HepG2 (cell line): ENCODE results near the gene SSU72. TPM values are rescaled to one million over a fixed set of nuclear protein-coding genes. Genes with fewer than 3 reads are reported as not detected.

Experiments
- ATAC-seq: fragments of 200-7000 bp; cut with Tn5 transposase; 3 replicates; pipeline ENCODE4 v1.9.1; 2020; ENCODE audit warnings: mild to moderate bottlenecking, moderate library complexity
- BruUV-seq: library from RNA; stranded (reverse); fragments of 400-500 nt; replicated peaks from 2 replicates; lab custom pipeline; 2021; lab: Mats Ljungman, UMichigan
- CTCF ChIA-PET: fragments of 300-600 bp; formaldehyde crosslinking; extraction: SDS; loops from one replicate; lab custom pipeline; 2021; ENCODE audit warnings: low total read pairs, inconsistent platforms, low intra/inter-chr PET ratio; lab: Yijun Ruan, JAX
- POLR2A ChIA-PET: fragments of 350-600 bp; sonication (Branson Sonifier 250); formaldehyde crosslinking; loops from one replicate; lab custom pipeline; 2020; ENCODE audit warnings: antibody characterized with exemption, inconsistent platforms; lab: Yijun Ruan, JAX
- DNase-seq: peaks from one replicate; pipeline ENCODE4 v3.0.0-alpha.2; 2015; ENCODE audit warnings: low spot score
- FAIRE-seq: peaks from 3 replicates; lab custom pipeline; 2011; peaks lifted over from hg19 to GRCh38; lab: Jason Lieb, UNC
- H2AFZ ChIP-seq: one replicate; pipeline ENCODE4 v1.6.1; 2011; ENCODE audit warnings: low read length, inconsistent platforms
- H3K27ac ChIP-seq: fragments of 300-600 bp; 3 replicates; pipeline ENCODE4 v1.8.0; 2011; ENCODE audit warnings: mixed run types, mild to moderate bottlenecking, mixed read lengths, low read length, inconsistent platforms; ENCODE audit not compliant: insufficient read depth; ENCODE audit errors: extremely low read length
- H3K27me3 ChIP-seq, 2 experiments: fragments of 200-600 bp in 1 of 2; 2 replicates in 1 of 2; 3 replicates in 1 of 2; pipeline versions ENCODE4 v1.6.0 to v1.8.0; 2011; ENCODE audit warnings: low read length in 2 of 2, mild to moderate bottlenecking in 2 of 2, moderate library complexity in 2 of 2, inconsistent platforms in 1 of 2; ENCODE audit not compliant: insufficient read depth in 2 of 2, control insufficient read depth in 1 of 2
- H3K36me3 ChIP-seq, 2 experiments: fragments of 200-600 bp in 1 of 2; replicated peaks in 1 of 2; 2 replicates in 1 of 2; 3 replicates in 1 of 2; pipeline versions ENCODE4 v1.5.1 to v1.8.0; 2011; ENCODE audit warnings: low read length in 2 of 2, inconsistent platforms in 1 of 2; ENCODE audit not compliant: insufficient read depth in 2 of 2, control insufficient read depth in 1 of 2
- H3K4me1 ChIP-seq: 2 replicates; pipeline ENCODE4 v1.5.1; 2012; ENCODE audit warnings: low read length, inconsistent platforms; ENCODE audit not compliant: insufficient read depth
- H3K4me2 ChIP-seq: 2 replicates; pipeline ENCODE4 v1.6.0; 2011; ENCODE audit warnings: low read depth, low read length, inconsistent platforms
- H3K4me3 ChIP-seq, 3 experiments: fragments of 200-600 bp in 1 of 3; sonication (generic), shearing (Covaris generic) in 1 of 3; replicated peaks in 1 of 3; 2 replicates each; pipeline ENCODE4 v1.5.1; 2011 to 2016; ENCODE audit warnings: low read length in 3 of 3, inconsistent platforms in 2 of 3, low read depth in 2 of 3, mild to moderate bottlenecking in 2 of 3, control low read depth in 1 of 3, mixed read lengths in 1 of 3; ENCODE audit not compliant: insufficient read depth in 1 of 3
- H3K79me2 ChIP-seq: one replicate; pipeline ENCODE4 v1.6.1; 2011; ENCODE audit warnings: low read length, inconsistent platforms; ENCODE audit not compliant: insufficient read depth
- H3K9ac ChIP-seq: 2 replicates; pipeline ENCODE4 v1.6.0; 2011; ENCODE audit warnings: mild to moderate bottlenecking, low read depth, low read length, inconsistent platforms; ENCODE audit not compliant: insufficient read depth
- H3K9me3 ChIP-seq: 2 replicates; pipeline ENCODE4 v1.5.1; 2012; ENCODE audit warnings: mild to moderate bottlenecking, low read length
- H4K20me1 ChIP-seq: 2 replicates; pipeline ENCODE4 v1.6.0; 2011; ENCODE audit warnings: inconsistent platforms, mild to moderate bottlenecking, low read length, moderate library complexity; ENCODE audit not compliant: insufficient read depth
- AGO2 ChIP-seq: fragments of 200-400 bp; formaldehyde crosslinking; optimal IDR thresholded peaks from 2 replicates; pipeline ENCODE3; 2017; ENCODE audit warnings: mild to moderate bottlenecking, low read depth, low read length, moderate library complexity
- FOXJ3 ChIP-seq: sonication (generic); formaldehyde crosslinking; IDR thresholded peaks from 2 replicates; pipeline ENCODE4 v1.4.0; 2020; ENCODE audit warnings: missing genetic modification reagents, mild to moderate bottlenecking, borderline replicate concordance
- PPARG ChIP-seq: conservative IDR thresholded peaks from 2 replicates; pipeline ENCODE4 v1.6.1; 2016; ENCODE audit warnings: missing biosample characterization, missing genetic modification reagents
- RBFOX2 ChIP-seq: fragments of 200-400 bp; formaldehyde crosslinking; IDR thresholded peaks from 2 replicates; pipeline ENCODE4 v1.6.1; 2017; ENCODE audit warnings: low read depth, mild to moderate bottlenecking, low read length
- SIX1 ChIP-seq: sonication (generic); formaldehyde crosslinking; IDR thresholded peaks from 2 replicates; pipeline ENCODE4 v1.4.0; 2020; ENCODE audit warnings: missing genetic modification reagents, borderline replicate concordance
- TCF12 ChIP-seq, 2 experiments: fragments of 450-650 bp in 1 of 2; sonication (generic) in 1 of 2; formaldehyde crosslinking in 1 of 2; IDR thresholded peaks; 2 replicates each; pipeline versions ENCODE4 v1.6.1 to v1.8.0; 2017 to 2022; ENCODE audit warnings: antibody characterized with exemption in 1 of 2, mild to moderate bottlenecking in 1 of 2, missing genetic modification reagents in 1 of 2, moderate library complexity in 1 of 2
- USF2 ChIP-seq, 2 experiments: sonication (generic) in 1 of 2; formaldehyde crosslinking in 1 of 2; IDR thresholded peaks; 2 replicates each; pipeline versions ENCODE4 v1.5.1 to v1.6.1; 2011 to 2020; ENCODE audit warnings: borderline replicate concordance in 1 of 2, low read depth in 1 of 2, low read length in 1 of 2, mild to moderate bottlenecking in 1 of 2, missing genetic modification reagents in 1 of 2, moderate library complexity in 1 of 2
- ZNF44 ChIP-seq: sonication (generic); formaldehyde crosslinking; IDR thresholded peaks from 2 replicates; pipeline ENCODE4 v1.5.1; 2020; ENCODE audit warnings: mild to moderate bottlenecking, missing genetic modification reagents
- ZNF549 ChIP-seq: sonication (generic); formaldehyde crosslinking; IDR thresholded peaks from 2 replicates; pipeline ENCODE4 v1.5.0; 2020; ENCODE audit warnings: missing genetic modification reagents
- ZNF747 ChIP-seq: sonication (generic); formaldehyde crosslinking; IDR thresholded peaks from 2 replicates; pipeline ENCODE4 v1.8.1; 2023; ENCODE audit warnings: missing genetic modification reagents, mild to moderate bottlenecking, borderline replicate concordance
- WGBS: methylation state at CpG from one replicate; pipeline ENCODE4 v1.1.6; 2017; ENCODE audit warnings: low lambda C conversion rate; 5-methylcytosine and 5-hydroxymethylcytosine counted together
- in situ Hi-C: cut with HindIII; loops from 2 replicates; pipeline ENCODE4 v1.10.0; 2017; ENCODE audit warnings: low pct_unique_long_range_greater_than_20kb; ENCODE audit not compliant: extremely low pct_ligation_motif_present
- intact Hi-C: fragments of 100-400 bp; cut with micrococcal nuclease; formaldehyde crosslinking; loops from one replicate; pipeline ENCODE4 v1.10.0; 2022; ENCODE audit not compliant: unreplicated experiment
- polyA plus RNA-seq, 8 experiments: library from polyadenylated mRNA; depleted of rRNA in 3 of 8; stranded (reverse) in 7 of 8; unstranded in 1 of 8; fragments of >200 nt; fragmentation: Illumina TruSeq in 4 of 8; extraction: Trizol in 4 of 8; gene quantifications; 2 replicates each; pipeline versions ENCODE4 v1.2.1 to v1.2.3, GENCODE V29; 2011 to 2016; ENCODE audit warnings: low read depth in 4 of 8, missing spikeins in 1 of 8, mixed read lengths in 1 of 8; ENCODE audit not compliant: insufficient read depth in 1 of 8
- total RNA-seq, 5 experiments: library from RNA; depleted of rRNA; stranded (reverse); fragments of >200 nt; fragmentation: Illumina TruSeq; extraction: Trizol; gene quantifications; 2 replicates each; pipeline ENCODE4 v1.2.3, GENCODE V29; 2016; ENCODE audit warnings: low read depth in 1 of 5

SSU72 gene
- total and polyA plus RNA-seq, 2 of the 13 experiments (the other 11 are each of a cell fraction or from before 2014, with no cell fraction given), result 42.8 to 67.1 TPM

- in situ Hi-C loops (no loop called here), intact Hi-C loops (no loop called here)
- no peak for FAIRE-seq
- ChIA-PET POLR2A (no interaction called here), CTCF (no interaction called here)
- Histone ChIP-seq H3K27ac (no peak overlapping the region), H4K20me1 (peaks cover 17% of the 10 kb centered on the region), H3K9me3 (no peaks in the 10 kb centered on the region), H3K4me2 (no peak overlapping the region), H3K9ac (no peak overlapping the region), H3K27me3 (no peaks in the 10 kb centered on the region), H3K4me1 (no peaks in the 10 kb centered on the region), H3K79me2 (peaks cover 31% of the 10 kb centered on the region), H2AFZ (no peak overlapping the region), H3K36me3 (peaks cover 24 to 54% of the 10 kb centered on the region in 2 experiments), H3K4me3 (no peak overlapping the region)
- BruUV-seq, result no TSS peak
- TF ChIP-seq TCF12 (IDR thresholded peaks at IDR 0.05) (no peak), TCF12 (CRISPR knock-in tag; IDR thresholded peaks at IDR 0.05) (no peak), AGO2 (peak; percentile 56), USF2 (IDR thresholded peaks at IDR 0.05; ENCODE audit: low read depth, low read length) (no peak), USF2 (CRISPR knock-in tag; IDR thresholded peaks at IDR 0.05; ENCODE audit: borderline replicate concordance) (no peak), RBFOX2 (0 out of 2 replicates have a peak, but pooled peaks have one; percentile 16), ZNF747 (no peak), PPARG (CRISPR knock-in tag) (no peak), FOXJ3 (CRISPR knock-in tag) (no peak), ZNF549 (CRISPR knock-in tag) (no peak), SIX1 (CRISPR knock-in tag) (no peak), ZNF44 (CRISPR knock-in tag) (no peak)
- WGBS, result no CpG with 5 or more reads among the region's 21 CpGs
- DNase-seq, result no peak
- no peak for ATAC-seq
These were observed 12.0 kb downstream of the SSU72 start for GRCh38 chr1:1562556-1563195.
